ENCODE measurements around the gene ACP3. TPM values are rescaled to one million over a fixed set of nuclear protein-coding genes. Genes with fewer than 3 reads are reported as not detected.

ACP3 gene
- total and polyA plus RNA-seq, 4 donors: 0.15 to 2.1 (median 1.3) TPM; not detected in 1

DNA sequence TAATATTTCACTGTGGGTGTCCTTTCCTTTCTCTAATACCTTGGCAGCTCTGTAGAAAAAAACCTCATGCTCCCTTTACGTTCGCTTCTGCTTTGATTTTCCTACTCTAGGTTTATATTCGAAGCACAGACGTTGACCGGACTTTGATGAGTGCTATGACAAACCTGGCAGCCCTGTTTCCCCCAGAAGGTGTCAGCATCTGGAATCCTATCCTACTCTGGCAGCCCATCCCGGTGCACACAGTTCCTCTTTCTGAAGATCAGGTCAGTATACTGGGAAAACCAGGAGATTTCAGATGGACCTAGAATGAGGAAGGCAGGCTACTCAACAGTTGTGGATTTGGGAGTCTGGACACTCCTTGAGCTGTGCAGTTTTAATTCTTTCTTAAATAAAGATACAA lies 14.9 kb downstream of the ACP3 start (continued):
- TF ChIP-seq, protein P1, sequence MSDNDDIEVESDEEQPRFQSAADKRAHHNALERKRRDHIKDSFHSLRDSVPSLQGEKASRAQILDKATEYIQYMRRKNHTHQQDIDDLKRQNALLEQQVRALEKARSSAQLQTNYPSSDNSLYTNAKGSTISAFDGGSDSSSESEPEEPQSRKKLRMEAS (IDR thresholded peaks at IDR 0.05): no peak
- TF ChIP-seq FOXA1 (IDR thresholded peaks at IDR 0.05) (no peak), JUND (IDR thresholded peaks at IDR 0.05) (no peak)

DNA sequence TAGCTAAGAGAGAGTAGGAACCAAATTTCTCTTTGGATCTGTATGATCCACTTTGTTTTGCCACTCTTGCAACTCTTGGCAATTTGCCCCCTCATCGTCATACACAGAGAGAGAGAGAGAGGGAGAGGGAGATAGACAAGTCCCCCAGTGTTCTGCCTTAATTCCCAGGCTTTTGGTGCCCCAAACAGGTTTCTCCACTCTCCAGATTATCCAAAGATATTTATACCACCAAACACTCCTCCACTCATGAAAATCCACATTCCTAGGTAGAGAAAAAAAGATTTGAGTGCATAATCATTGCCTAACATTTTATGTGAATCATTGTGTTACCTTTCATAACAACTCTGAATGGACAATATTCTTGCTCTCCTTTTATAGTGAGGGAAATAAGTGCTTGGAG lies 15.3 kb downstream of the ACP3 start:
- TF ChIP-seq RAD21 (IDR thresholded peaks at IDR 0.05): no peak
- no peak for TF ChIP-seq GABPA (IDR thresholded peaks at IDR 0.05 in 1 of 2, conservative IDR thresholded peaks at IDR 0.05 in 1 of 2)
- no peak for TF ChIP-seq JUND (IDR thresholded peaks at IDR 0.05)
- TF ChIP-seq, protein P2, sequence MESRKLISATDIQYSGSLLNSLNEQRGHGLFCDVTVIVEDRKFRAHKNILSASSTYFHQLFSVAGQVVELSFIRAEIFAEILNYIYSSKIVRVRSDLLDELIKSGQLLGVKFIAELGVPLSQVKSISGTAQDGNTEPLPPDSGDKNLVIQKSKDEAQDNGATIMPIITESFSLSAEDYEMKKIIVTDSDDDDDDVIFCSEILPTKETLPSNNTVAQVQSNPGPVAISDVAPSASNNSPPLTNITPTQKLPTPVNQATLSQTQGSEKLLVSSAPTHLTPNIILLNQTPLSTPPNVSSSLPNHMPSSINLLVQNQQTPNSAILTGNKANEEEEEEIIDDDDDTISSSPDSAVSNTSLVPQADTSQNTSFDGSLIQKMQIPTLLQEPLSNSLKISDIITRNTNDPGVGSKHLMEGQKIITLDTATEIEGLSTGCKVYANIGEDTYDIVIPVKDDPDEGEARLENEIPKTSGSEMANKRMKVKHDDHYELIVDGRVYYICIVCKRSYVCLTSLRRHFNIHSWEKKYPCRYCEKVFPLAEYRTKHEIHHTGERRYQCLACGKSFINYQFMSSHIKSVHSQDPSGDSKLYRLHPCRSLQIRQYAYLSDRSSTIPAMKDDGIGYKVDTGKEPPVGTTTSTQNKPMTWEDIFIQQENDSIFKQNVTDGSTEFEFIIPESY (IDR thresholded peaks at IDR 0.05): no peak
- TF ChIP-seq HNF4A (conservative IDR thresholded peaks at IDR 0.05): no peak
- no peak overlapping the region for H3K4me3 ChIP-seq (ENCODE audit: low read depth in 1 of 3, low read length in 3 of 3)
- H3K36me3 ChIP-seq (ENCODE audit: control insufficient read depth in 4 of 4, insufficient read depth in 3 of 4, low read depth in 1 of 4, low read length in 3 of 4): no peaks in the 10 kb centered on the region
- no peaks in the 10 kb centered on the region for H3K4me1 ChIP-seq (ENCODE audit: control insufficient read depth in 4 of 4, insufficient read depth in 4 of 4, low read length in 3 of 4)
- no peaks in the 10 kb centered on the region for H3K27me3 ChIP-seq (ENCODE audit: control insufficient read depth in 4 of 4, insufficient read depth in 4 of 4, low read length in 3 of 4)
- 35% methylated on average over 1 of the region's 1 CpG for WGBS
- H3K9ac ChIP-seq (ENCODE audit: low read depth in 1 of 2, low read length in 2 of 2): no peak overlapping the region
- H3K27ac ChIP-seq (ENCODE audit: low read depth in 1 of 2, low read length in 2 of 2): no peak overlapping the region
- H3K9me3 ChIP-seq (ENCODE audit: control insufficient read depth in 4 of 4, low read length in 3 of 4): no peaks in the 10 kb centered on the region
- DNase-seq (ENCODE audit: low spot score): no peak

DNA sequence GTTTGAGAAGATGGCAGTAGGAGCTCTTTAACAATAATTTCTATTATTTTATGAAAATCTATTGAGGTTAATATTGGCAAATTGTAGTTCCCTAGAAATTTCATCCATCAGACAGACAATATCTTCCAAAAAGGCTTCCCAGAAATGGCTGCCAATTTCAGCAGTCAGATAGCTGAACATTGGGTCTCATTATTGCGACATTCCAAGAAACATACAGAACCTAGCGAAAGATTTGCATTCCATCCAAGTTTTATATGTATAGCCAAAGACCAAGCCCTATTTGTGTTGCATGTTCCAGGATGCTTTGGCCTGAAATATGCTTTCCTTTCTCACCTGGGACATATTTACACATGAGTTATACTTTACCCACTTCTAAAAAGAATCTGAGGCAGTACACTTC lies 24.5 kb downstream of the ACP3 start:
- Histone ChIP-seq H3K4me1 (ENCODE audit: control insufficient read depth in 4 of 4, insufficient read depth in 4 of 4, low read length in 3 of 4) (peaks cover 0 to 3% (median 0%) of the 10 kb centered on the region in 4 donors), H3K9ac (ENCODE audit: low read depth in 1 of 2, low read length in 2 of 2) (no peak overlapping the region), H3K4me3 (ENCODE audit: low read depth in 1 of 3, low read length in 3 of 3) (no peak overlapping the region), H3K27me3 (ENCODE audit: control insufficient read depth in 4 of 4, insufficient read depth in 4 of 4, low read length in 3 of 4) (no peaks in the 10 kb centered on the region), H3K27ac (ENCODE audit: low read depth in 1 of 2, low read length in 2 of 2) (no peak overlapping the region), H3K36me3 (ENCODE audit: control insufficient read depth in 4 of 4, insufficient read depth in 3 of 4, low read depth in 1 of 4, low read length in 3 of 4) (no peaks in the 10 kb centered on the region), H3K9me3 (ENCODE audit: control insufficient read depth in 4 of 4, low read length in 3 of 4) (no peaks in the 10 kb centered on the region)
- TF ChIP-seq EGR1 (IDR thresholded peaks at IDR 0.05; ENCODE audit: low read depth in 2 of 2): no peak
- no peak for TF ChIP-seq FOXA1 (IDR thresholded peaks at IDR 0.05)
- TF ChIP-seq, protein P3, sequence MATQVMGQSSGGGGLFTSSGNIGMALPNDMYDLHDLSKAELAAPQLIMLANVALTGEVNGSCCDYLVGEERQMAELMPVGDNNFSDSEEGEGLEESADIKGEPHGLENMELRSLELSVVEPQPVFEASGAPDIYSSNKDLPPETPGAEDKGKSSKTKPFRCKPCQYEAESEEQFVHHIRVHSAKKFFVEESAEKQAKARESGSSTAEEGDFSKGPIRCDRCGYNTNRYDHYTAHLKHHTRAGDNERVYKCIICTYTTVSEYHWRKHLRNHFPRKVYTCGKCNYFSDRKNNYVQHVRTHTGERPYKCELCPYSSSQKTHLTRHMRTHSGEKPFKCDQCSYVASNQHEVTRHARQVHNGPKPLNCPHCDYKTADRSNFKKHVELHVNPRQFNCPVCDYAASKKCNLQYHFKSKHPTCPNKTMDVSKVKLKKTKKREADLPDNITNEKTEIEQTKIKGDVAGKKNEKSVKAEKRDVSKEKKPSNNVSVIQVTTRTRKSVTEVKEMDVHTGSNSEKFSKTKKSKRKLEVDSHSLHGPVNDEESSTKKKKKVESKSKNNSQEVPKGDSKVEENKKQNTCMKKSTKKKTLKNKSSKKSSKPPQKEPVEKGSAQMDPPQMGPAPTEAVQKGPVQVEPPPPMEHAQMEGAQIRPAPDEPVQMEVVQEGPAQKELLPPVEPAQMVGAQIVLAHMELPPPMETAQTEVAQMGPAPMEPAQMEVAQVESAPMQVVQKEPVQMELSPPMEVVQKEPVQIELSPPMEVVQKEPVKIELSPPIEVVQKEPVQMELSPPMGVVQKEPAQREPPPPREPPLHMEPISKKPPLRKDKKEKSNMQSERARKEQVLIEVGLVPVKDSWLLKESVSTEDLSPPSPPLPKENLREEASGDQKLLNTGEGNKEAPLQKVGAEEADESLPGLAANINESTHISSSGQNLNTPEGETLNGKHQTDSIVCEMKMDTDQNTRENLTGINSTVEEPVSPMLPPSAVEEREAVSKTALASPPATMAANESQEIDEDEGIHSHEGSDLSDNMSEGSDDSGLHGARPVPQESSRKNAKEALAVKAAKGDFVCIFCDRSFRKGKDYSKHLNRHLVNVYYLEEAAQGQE (IDR thresholded peaks at IDR 0.05): no peak
- TF ChIP-seq, protein P1 (IDR thresholded peaks at IDR 0.05): no peak
- TF ChIP-seq GABPA (IDR thresholded peaks at IDR 0.05 in 1 of 2, conservative IDR thresholded peaks at IDR 0.05 in 1 of 2): no peak
- TF ChIP-seq JUND (IDR thresholded peaks at IDR 0.05): no peak
- no peak for TF ChIP-seq YY1 (IDR thresholded peaks at IDR 0.05)
- no peak for TF ChIP-seq SP1 (IDR thresholded peaks at IDR 0.05)
- TF ChIP-seq HNF4A (conservative IDR thresholded peaks at IDR 0.05): no peak
- TF ChIP-seq RAD21 (IDR thresholded peaks at IDR 0.05): no peak
- no peak for TF ChIP-seq RXRA (IDR thresholded peaks at IDR 0.05)
- TF ChIP-seq FOXA2 (IDR thresholded peaks at IDR 0.05): no peak
- no peak for TF ChIP-seq NR2F2 (IDR thresholded peaks at IDR 0.05)
- TF ChIP-seq HNF4G (IDR thresholded peaks at IDR 0.05): no peak
- TF ChIP-seq, protein P4, sequence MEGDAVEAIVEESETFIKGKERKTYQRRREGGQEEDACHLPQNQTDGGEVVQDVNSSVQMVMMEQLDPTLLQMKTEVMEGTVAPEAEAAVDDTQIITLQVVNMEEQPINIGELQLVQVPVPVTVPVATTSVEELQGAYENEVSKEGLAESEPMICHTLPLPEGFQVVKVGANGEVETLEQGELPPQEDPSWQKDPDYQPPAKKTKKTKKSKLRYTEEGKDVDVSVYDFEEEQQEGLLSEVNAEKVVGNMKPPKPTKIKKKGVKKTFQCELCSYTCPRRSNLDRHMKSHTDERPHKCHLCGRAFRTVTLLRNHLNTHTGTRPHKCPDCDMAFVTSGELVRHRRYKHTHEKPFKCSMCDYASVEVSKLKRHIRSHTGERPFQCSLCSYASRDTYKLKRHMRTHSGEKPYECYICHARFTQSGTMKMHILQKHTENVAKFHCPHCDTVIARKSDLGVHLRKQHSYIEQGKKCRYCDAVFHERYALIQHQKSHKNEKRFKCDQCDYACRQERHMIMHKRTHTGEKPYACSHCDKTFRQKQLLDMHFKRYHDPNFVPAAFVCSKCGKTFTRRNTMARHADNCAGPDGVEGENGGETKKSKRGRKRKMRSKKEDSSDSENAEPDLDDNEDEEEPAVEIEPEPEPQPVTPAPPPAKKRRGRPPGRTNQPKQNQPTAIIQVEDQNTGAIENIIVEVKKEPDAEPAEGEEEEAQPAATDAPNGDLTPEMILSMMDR (IDR thresholded peaks at IDR 0.05; ENCODE audit: low read depth, low read length, missing input control): no peak
- WGBS: 79% methylated on average over 2 of the region's 2 CpGs
- no peak for DNase-seq (ENCODE audit: low spot score)
